GM18519 (cell line): ENCODE data around the gene RUBCN.
"Not testable (repeated sequence)": the region's sequence is repeated elsewhere in the genome, so short reads cannot be mapped to it uniquely, and the experiment has no call there.

Experiments used
- ATAC-seq: cut with Tn5 transposase; IDR thresholded peaks from one replicate; pipeline ENCODE4 v1.9.1; 2021; ENCODE audit warnings: mild to moderate bottlenecking, moderate library complexity; ENCODE audit not compliant: unreplicated experiment, low FRiP score

Gene RUBCN

GRCh38 chr3:197690754-197691153, 46.0 kb downstream of the RUBCN start:
- ATAC-seq, result no peak

- ATAC-seq, result no peak
Measured at GRCh38 chr3:197687570-197687969, 49.1 kb downstream of the RUBCN start.

DNA sequence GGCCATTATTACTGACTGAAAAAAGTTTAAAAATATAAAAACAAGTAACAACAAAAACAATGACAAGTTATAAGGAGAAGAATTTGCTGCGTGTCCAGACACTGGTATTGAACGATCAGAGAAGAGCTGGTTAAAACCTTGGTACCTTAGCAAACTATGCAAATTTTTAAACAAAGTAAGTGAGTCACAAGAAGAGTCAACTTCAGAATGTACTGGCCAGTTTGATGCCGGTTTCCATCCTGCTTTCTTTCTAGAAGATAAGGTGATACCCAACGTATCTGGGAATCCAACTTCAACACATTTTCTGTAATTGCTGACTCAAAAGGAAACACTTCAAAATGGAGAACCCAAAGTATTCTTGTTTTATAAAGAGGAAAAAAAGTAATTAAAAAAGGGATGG, 49.8 kb downstream of the RUBCN start:
- ATAC-seq, result no peak

DNA sequence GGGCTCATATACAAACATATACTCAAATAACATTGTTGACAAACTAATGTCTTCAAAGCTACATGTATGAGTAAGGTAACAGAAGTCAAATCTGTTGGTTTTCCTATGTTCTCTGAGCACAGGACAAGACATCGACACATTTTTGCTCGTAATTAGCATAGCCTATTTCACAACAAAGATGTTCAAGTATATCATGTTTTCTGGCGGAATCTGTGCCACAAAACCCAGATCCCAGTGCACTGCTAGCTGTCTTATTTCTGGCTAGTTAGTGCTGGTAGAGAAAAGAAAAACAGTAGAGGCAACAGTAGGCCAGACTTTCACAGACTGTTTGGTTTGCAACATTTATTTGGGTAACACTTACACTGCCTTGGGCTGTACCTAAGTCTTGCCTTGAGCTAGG, 51.2 kb downstream of the RUBCN start:
- no peak for ATAC-seq

DNA sequence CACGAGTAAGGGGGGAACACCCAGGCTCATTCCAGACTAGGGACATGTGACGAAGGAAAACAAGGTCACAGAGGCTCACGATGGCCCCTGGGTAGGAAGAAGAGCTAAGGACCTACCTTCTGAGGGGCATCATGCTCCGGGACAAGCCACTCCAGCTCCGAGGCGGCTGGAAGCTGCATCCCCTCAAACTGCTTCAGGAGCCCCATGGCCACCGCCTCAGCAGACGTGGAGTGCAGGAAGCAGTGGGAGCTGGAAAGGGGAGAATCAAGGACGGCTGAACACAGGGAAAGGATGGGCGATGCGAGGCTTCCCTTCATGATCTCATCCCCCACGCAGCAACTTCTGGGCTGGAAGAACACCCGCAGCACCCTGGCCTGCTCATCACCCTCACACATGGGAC, 53.5 kb downstream of the RUBCN start:
- ATAC-seq, result no peak

- ATAC-seq, result no peak
Measured at GRCh38 chr3:197682713-197683112, 54.0 kb downstream of the RUBCN start.

GRCh38 chr3:197680955-197681521, 55.7 kb downstream of the RUBCN start:
- ATAC-seq, result no peak

- no peak for ATAC-seq
Measured at GRCh38 chr3:197675951-197676350, 60.8 kb downstream of the RUBCN start.

GRCh38 chr3:197675563-197675860, 61.2 kb downstream of the RUBCN start:
- no peak for ATAC-seq

DNA sequence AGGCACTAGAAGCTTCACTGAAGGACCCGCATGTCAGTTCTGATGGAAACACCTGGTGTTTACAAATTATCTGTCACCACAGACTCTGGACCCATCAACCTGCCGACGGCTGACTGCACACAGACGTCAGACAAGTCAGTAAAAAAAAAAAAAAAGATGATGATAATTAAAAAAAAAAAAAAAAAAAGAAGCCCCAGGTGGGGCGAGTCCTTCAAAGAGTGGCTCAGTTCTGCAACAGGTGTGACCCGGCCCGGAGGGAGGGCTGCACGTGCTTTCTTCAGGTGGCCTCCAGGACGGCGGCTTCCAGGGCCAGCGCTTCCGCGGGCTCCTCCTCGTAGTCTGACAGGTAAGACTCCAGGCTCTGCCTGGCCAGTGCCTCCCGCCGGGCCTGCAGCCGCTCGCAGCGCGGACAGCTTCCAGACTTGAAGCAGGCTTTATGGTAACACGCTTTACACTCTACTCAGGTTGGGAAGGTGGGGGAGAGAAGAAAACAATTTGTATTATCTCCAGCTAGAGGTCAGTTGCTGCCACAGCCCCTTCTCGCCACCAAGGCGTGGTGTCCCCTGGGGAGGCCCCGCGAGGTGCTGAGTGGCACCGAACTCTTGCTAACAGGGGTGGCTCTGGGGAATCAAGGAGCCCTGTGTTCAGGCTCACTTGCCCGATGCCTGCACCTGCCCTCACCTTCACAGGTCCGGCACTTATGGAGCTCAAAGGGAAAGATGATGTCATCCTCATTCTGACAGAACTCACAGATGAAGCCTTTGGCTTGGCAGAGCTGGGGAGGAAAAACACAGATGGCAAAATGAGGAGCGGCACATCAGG, 61.8 kb downstream of the RUBCN start:
- ATAC-seq, result no peak

DNA sequence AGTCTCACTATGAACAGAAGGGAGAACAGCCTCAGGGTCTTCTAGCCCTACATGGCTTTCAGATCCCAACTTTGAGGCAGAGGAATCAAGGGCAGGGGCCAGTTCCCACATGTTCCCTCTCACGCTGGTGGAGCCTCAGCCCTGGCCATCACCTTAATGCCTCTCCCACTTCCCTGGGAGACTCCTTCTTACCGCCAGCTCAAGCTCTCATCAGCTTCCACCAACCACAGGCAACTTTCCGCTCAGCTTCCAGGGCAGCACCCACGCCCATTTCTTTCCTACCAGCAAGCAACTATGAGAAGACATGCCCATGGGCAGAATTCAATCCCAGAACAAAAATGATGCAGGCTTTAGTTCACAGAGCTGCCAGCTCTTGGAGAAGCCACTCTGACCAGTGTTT, 63.5 kb downstream of the RUBCN start:
- ATAC-seq, result no peak

GRCh38 chr3:197670361-197670760, 66.3 kb downstream of the RUBCN start:
- no peak for ATAC-seq

- ATAC-seq, result no peak
Measured at GRCh38 chr3:197667968-197668367, 68.7 kb downstream of the RUBCN start.

DNA sequence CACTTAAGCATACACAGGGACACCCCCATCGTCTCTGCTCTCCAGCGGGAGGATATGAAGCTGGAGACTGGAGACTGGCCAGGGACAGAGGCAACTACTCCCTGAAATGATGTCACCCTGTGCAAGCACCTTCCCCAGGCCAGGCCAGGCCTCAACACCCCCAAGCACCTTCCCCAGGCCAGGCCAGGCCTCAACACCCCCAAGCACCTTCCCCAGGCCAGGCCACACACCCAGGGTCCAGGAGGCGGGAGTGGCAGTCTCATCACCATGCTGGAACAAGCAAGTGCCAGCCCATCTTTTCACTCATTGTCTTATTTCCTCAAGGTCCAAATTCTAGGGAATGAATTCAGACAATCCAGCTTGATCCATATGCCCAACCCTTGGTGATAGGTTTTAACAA, 69.4 kb downstream of the RUBCN start:
- ATAC-seq, result not testable (repeated sequence)

- not testable (repeated sequence) for ATAC-seq
Measured at GRCh38 chr3:197666221-197666842, 70.4 kb downstream of the RUBCN start.

DNA sequence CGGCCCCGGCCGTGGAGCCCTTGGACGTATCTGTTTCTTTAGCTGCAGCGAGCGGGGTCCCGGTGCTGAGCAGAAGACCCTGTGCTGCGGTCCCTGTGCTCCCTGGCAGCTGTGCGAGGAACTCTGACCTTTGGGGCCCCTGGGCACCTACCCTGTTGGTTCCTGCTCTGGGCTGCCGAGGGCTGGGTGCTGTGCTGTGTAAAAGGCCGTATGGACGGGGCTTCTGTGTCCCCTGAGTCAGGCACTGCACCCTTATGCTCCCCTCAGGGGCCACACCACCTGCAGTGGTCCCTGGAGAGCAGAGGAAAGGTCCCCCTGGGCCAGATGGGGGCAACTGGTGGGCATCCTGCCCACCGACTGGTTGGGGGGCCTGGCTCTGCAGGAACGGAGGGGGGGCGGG, 71.2 kb downstream of the RUBCN start:
- not testable (repeated sequence) for ATAC-seq

DNA sequence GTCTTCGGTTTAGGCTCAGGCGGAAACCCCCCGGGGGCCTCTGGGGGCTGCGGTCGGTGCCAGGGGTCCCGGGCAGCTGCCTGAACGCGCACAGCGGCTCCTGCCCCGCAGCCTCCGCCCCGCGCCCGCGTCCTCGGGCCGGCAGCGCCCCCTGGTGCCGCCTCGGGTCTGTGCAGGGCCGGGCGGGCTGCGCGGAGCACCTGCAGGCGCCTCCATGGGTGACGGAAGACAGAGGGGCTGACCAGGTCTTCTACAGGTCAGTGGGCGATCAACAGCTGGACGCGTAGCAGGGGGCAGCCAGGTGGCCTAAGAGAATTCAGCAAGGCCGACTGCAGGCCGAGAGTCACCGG, 71.6 kb downstream of the RUBCN start:
- peak; percentile 72 for ATAC-seq

DNA sequence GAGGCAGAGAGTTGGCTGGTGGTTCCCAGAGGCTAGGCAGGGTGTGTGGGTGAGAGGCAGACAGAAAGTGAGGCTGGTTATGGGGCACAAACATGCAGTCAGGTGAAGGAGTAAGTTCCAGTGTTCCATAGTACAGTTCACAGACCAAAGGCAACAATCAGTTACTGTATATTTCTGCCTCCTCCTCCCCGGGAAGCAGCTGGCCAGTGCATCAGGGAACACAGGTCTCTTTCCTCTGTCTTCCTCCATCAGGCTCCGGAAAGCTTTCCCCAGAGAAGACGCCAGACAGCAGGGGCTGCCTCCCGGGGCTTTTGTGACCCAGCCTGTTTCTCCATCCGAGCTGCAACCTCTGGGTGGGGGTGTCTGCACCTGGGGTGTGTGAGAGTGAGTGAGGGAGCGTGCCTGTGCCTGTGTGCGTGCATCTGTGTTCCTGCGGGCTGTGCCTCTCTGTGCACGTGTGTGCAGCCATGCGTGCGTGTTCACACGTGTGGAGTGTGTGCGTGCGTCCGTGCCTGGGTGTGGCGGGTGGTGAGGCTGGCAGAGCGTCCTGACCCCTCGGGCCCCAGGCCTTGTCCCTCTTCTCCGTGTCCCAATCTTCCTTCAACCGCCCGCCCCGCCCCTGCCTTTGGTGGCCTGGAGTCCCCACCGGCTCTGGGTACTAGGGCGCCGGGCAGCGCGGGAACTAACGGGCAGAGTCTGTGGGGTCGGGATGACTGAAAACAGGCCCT, 72.1 kb downstream of the RUBCN start:
- ATAC-seq, result peak; percentile 35

- ATAC-seq, result not testable (repeated sequence)
Measured at GRCh38 chr3:197663367-197664140, 73.2 kb downstream of the RUBCN start.

GRCh38 chr3:197662352-197662751, 74.4 kb downstream of the RUBCN start:
- ATAC-seq, result not testable (repeated sequence)

- not testable (repeated sequence) for ATAC-seq
Measured at GRCh38 chr3:197661874-197662273, 74.8 kb downstream of the RUBCN start.
